Fibroblast of the conjunctiva (primary cell): ENCODE results near the gene LAT.
"Not testable (repeated sequence)": the region's sequence is repeated elsewhere in the genome, so short reads cannot be mapped to it uniquely, and the experiment has no call there.

Experiments
- DNase-seq: peaks from one replicate; pipeline ENCODE4 v3.0.0-alpha.2; 2010; ENCODE audit warnings: low read depth

Gene LAT

GRCh38 chr16:28984619-28985135 is at the start of gene LAT:
LAT (plus strand) TSS chr16:28985052; CDS start chr16:28985418, 366 bp downstream.
- no peak for DNase-seq

GRCh38 chr16:28935346-28935745 is 49.5 kb upstream of the LAT start:
- DNase-seq = no peak

GRCh38 chr16:28935924-28936783 is 48.7 kb upstream of the LAT start:
- peak; percentile 35 for DNase-seq

- DNase-seq = no peak
Measured at GRCh38 chr16:28936784-28937155, 48.1 kb upstream of the LAT start.

GRCh38 chr16:28937222-28937876 is 47.5 kb upstream of the LAT start:
- no peak for DNase-seq

- DNase-seq = no peak
Measured at GRCh38 chr16:28938721-28939120, 46.1 kb upstream of the LAT start.

GRCh38 chr16:28939825-28940224 is 45.0 kb upstream of the LAT start:
- not testable (repeated sequence) for DNase-seq

- DNase-seq = no peak
Measured at GRCh38 chr16:28943281-28943680, 41.6 kb upstream of the LAT start.

- DNase-seq = no peak
Measured at GRCh38 chr16:28946681-28947080, 38.2 kb upstream of the LAT start.

- DNase-seq = peak; percentile 100
Measured at GRCh38 chr16:28950648-28951409, 34.0 kb upstream of the LAT start, which contains the start of gene NFATC2IP. NFATC2IP (plus strand) TSS chr16:28950937; CDS start chr16:28951012, 75 bp downstream.

GRCh38 chr16:28951410-28951943 is 33.4 kb upstream of the LAT start:
- DNase-seq = no peak

GRCh38 chr16:28958216-28958615 is 26.6 kb upstream of the LAT start:
- DNase-seq = no peak

GRCh38 chr16:28958836-28959235 is 26.0 kb upstream of the LAT start:
- DNase-seq = no peak

GRCh38 chr16:28964072-28964471 is 20.8 kb upstream of the LAT start:
- DNase-seq = no peak

GRCh38 chr16:28964496-28964895 is 20.4 kb upstream of the LAT start:
- no peak for DNase-seq

GRCh38 chr16:28967156-28967555 is 17.7 kb upstream of the LAT start:
- DNase-seq = no peak

- DNase-seq = not testable (repeated sequence)
Measured at GRCh38 chr16:28969696-28970095, 15.2 kb upstream of the LAT start.

GRCh38 chr16:28974007-28974436 is 10.8 kb upstream of the LAT start:
- DNase-seq = peak; percentile 36

- DNase-seq = peak; percentile 95
Measured at GRCh38 chr16:28974437-28975157, 10.3 kb upstream of the LAT start, which contains the start of gene SPNS1. SPNS1 (plus strand) TSS chr16:28974778; CDS start chr16:28975152, 374 bp downstream.

GRCh38 chr16:28975158-28975599 is 9.7 kb upstream of the LAT start:
- no peak for DNase-seq
